ENCODE results near the gene LRRC18.

DNA sequence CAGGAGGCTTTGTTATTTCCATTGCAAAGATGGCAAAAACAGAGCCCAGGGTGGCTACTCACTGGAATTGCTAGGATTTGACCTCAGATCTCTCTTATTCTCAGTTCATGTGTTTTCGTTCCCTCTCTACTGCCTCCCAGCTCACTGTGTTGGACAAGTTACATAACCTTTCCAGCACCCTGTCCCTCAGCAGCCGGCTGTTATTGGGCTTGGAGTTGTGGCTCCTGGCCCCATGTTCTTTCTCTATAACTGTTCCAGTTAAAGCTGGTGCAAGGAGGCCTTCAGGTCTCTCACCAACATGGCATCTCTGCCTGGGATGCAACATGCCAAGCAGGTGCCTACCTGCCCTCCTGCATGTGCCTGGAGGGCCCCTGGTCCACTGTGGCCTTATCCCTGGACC, 56.8 kb downstream of the LRRC18 start:
- TF ChIP-seq POLR2AphosphoS5 (IDR thresholded peaks at IDR 0.05; ENCODE audit: low read depth, low read length) (no peak), EZH2 (IDR thresholded peaks at IDR 0.05) (no peak), POLR2A (IDR thresholded peaks at IDR 0.05; ENCODE audit: borderline replicate concordance, extremely low read depth, insufficient read depth, insufficient read length) (no peak), ZFX (IDR thresholded peaks at IDR 0.05) (no peak)
- TF ChIP-seq, protein P1, sequence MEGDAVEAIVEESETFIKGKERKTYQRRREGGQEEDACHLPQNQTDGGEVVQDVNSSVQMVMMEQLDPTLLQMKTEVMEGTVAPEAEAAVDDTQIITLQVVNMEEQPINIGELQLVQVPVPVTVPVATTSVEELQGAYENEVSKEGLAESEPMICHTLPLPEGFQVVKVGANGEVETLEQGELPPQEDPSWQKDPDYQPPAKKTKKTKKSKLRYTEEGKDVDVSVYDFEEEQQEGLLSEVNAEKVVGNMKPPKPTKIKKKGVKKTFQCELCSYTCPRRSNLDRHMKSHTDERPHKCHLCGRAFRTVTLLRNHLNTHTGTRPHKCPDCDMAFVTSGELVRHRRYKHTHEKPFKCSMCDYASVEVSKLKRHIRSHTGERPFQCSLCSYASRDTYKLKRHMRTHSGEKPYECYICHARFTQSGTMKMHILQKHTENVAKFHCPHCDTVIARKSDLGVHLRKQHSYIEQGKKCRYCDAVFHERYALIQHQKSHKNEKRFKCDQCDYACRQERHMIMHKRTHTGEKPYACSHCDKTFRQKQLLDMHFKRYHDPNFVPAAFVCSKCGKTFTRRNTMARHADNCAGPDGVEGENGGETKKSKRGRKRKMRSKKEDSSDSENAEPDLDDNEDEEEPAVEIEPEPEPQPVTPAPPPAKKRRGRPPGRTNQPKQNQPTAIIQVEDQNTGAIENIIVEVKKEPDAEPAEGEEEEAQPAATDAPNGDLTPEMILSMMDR (IDR thresholded peaks at IDR 0.05 in 2 of 3, conservative IDR thresholded peaks at IDR 0.05 in 1 of 3; ENCODE audit: borderline replicate concordance in 1 of 3, insufficient read depth in 1 of 3, low read depth in 2 of 3, low read length in 2 of 3): no peak
- TF ChIP-seq, protein P2, sequence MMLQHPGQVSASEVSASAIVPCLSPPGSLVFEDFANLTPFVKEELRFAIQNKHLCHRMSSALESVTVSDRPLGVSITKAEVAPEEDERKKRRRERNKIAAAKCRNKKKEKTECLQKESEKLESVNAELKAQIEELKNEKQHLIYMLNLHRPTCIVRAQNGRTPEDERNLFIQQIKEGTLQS (IDR thresholded peaks at IDR 0.05): no peak

All from HCT116 (cell line).